CD4-positive, alpha-beta T cell treated with Interleukin-2 at 100 ng/mL for 4 hours (primary cell): Measurements from ENCODE around the gene NPAS3.

Experiments used
- DNase-seq: peaks from one replicate; pipeline ENCODE4 v3.0.0-alpha.2; 2020; ENCODE audit warnings: low spot score

NPAS3 gene

DNA sequence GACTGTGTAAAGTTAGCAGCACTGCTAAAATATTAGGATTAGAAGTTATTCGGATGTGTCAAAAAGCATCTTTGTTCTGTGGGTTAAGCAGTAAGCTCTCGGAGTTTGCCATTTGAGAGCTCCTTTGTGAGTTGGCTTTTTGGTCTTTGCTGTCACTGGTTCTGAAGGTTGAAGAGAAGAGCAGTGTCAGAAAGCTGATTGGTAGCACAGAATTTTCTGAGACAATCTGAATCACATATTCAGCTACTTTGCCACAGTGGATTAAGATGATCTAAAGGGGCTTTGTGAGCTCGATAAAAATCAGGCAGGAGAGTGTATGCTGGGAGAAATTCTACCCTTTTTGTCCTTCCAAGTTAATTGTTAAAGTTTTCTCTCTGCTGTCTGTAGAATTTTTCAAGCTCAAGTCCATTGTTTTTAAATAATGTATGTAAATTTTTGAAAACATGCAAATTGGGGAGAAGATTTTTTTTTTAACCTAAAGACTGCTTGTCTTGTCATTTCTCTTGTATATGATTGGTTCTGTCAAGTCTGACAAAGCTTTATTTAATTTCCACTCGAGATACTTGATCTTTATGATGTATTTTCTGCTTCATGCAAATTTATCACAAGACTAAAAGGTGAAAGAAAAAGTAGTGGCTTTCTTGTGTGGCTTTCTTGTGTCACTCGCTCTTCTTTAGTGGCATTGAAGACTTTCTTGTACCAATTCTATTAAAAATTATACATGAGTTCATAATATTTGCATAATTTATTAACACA, 704.9 kb downstream of the NPAS3 start:
- no peak for DNase-seq

DNA sequence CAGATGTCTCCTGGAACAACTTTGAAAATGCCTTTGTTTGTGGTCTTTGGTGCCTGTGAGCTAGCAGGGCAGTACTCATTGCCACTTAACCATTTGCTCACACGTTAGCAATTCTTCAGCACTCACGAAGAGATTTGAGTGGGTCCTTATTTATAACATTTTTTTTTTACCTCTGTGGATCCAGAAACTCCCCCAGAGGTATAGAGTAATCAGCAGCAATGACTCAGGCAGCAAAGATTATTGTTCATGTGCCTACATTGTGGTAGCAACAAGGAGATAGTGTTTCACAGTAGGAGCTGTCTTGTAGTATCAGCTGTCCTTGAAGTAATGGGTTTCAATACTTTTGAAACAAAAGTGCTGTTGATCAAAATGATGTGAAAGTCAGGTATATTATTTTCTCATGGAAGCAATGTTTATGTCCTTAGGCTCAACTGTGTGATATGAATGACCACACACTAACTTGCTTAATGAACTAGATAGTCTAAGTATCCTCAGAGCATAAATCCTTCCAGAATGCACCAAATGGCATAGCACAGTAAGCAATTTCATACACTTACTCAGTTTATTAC, 708.1 kb downstream of the NPAS3 start:
- no peak for DNase-seq

DNA sequence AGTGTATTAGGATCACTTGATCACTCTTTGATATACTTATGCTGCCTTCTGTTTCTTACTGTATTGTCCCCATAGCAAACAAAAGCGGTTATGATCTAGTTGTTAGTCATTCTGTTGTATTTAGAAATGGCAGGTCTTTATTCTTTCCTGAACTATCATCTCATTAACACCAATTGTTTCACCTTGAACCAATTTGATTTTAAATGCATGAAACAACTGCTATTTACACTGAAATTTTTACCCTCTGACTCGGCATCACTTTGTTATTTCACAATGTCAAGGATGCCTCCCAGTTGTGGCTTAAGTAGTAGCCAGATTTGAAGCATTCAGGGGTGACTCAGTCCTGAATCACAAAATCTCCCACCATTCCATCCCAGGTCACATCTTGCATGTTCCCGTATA, 708.7 kb downstream of the NPAS3 start:
- DNase-seq = no peak

DNA sequence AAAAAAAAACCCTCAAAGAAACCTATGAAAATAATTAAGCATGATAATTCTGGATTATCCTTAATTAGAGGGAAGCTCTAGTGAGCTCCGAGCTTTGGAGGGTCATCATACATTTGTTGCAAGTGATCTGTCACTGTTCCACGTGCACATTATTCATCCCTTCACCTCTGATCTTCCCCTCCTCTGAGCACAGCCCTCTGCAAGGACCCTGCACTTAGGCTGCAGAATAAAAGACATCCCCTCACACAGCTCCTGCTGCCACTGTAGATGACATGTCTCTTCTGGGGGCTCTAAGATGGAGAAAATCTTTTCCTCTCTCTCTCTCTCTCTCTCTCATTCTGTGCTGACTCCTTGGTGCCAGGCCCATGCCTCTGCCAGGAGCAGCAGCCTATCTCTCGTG, 711.8 kb downstream of the NPAS3 start:
- DNase-seq = no peak

DNA sequence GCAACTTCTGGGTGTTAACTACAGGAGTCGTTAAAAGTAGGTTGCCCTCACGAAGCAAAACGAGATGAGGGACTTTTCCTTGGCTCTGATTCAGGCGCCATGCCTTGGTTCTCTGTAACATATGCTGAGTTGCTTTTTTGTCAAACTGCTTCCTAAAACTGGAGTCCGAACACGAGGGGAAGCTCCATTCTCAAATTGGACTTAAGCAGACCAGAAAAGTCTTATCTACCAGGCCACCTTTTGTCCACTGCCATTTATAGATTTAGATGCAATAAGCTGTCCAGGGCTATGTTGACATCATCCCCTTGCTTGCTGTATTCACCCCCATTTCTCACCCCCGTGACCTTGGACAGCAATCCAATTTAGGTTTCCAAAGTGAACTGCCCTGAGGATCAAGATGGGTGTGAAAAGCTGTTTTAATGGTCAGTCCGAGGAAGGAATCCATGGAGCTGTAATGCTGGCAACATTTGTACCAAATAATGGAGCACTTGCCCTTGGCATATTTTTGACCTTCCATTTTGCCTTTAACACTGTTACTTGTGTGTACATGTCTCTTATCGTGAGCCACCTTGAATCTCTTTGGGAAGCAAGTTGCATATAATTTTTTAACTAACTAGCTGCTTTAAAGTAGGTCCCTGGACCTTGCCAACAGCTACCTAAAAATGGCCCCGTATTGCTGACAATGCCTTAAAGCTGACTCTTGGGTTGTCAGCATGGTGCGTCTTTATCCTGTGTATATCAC, 714.1 kb downstream of the NPAS3 start:
- no peak for DNase-seq

DNA sequence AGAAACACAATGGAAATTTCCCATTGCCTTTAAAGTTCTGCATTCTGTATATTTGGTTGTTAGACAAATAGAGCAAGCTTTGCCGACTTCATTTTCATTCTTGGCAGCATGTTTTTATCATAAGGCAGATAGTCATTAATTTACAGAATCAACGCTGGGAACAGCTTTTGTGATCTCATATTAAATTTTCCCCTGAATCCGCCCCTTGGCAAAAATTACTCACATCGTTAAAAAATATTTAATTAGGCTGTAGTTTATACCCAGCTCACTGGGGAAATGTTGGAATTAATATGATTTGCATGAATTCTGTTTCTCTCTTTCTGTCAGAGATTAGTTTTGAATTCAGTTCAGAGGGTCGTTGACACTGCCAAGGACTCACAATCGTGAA, 714.6 kb downstream of the NPAS3 start:
- DNase-seq = no peak

DNA sequence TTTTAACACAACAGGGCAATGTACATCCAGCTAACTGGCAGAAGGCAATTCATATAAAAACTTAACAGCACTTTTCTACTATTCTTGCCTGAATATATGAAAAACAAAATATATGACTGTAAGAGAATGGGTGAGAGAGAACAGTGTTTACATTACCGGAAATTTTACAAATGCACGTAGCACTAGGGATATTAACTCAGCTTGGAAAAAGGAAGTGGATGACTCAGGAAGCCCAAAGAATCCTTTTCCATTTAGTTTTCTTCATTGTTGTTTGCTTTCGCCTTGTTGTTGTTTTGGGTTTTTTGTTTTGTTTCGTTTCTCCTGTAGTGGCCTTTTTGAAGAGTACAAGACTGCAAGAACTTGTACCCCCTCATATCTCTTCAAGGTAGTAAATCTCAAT, 716.7 kb downstream of the NPAS3 start:
- no peak for DNase-seq

DNA sequence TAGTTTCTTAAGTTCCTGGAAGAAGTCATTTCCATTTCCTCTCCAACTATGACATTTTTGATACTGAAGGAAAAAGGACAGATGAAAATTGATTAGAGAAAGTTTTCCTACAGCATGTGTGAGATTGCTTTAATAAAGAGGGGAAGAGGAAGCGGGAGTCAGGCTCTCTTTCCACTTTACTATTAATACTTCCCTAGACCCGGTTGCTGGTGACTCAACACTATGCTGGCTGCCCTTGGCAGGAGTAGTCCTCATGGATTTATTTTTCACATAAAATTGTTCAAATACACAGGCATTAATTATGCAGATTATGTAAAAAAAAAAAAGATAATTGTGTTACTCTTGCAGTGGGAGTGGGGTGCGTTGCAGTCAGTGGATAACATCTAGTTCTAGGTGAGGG, 718.8 kb downstream of the NPAS3 start:
- no peak for DNase-seq

DNA sequence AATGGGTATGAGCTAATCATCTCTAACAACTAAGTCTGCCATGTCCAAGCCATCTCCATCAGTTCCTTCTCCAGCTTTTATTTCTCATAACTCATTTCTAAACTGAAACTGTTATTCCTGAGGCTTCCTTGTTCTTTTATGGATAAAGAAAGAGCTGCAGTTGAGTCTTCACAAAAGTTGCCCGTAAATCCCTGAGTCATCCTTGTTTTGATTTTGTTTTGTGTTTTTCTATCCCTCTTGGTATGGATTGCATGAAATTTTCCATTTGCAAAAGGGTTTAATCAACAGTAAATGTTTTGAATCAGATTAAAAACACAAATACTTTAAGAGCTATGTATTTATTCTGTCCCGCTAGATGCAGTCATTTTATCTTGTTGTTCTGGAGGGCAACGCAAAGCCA, 721.6 kb downstream of the NPAS3 start:
- DNase-seq = no peak

DNA sequence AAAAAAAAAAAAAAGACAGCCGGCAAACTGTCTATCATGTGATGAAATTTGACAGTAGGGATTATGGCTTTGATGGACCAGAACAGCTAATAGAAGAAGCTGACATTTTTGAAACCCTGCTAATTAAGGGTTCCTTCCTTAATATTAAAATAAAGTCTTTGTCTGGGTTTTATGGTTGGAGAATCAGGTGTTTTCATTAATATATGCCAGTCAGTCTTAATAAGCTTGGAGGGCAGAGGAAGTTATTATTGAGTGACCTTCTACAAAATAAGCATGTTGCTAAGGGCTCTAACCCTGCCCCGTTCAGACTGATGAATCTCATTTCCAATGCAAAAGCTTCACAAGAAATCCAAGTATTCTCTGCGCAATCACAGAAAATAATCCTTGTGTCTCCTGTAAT, 722.4 kb downstream of the NPAS3 start:
- DNase-seq = no peak

DNA sequence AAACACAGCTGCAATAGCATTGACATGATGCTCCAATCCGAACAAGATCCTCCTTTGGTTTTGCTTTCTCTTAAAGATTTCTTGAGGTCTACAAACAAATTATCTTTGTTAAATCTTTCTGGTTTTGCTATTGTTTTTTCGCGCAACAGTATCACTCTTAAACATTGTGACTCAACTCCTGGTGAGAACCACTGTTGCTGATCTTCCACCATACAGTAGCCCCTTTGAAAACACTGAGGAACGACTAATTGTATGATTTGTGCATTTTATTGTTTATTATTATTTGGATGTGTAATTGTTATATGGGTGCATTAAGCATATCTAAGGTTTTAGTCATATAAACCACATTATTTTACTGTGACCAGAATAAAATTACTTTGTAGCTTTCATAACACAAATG, 729.4 kb downstream of the NPAS3 start:
- DNase-seq = no peak

DNA sequence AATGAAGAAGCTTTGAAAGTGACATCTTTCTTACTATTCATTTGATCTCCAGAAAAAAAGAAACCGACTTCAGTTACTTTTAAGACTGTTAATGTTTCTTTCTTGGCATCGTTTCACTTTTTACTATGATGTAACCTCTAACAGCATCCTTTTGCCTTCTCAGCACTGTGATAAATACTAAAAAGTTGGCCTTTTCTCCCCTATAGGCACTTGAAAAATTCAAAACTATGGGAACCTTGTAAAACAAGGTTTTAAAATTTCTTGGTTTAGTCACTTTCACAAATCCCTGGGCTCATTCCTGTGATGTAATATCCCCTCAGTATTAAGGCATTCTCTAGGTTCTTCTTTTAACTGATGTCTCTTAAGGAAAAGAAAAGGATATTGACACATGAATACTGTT, 730.4 kb downstream of the NPAS3 start:
- DNase-seq = no peak

DNA sequence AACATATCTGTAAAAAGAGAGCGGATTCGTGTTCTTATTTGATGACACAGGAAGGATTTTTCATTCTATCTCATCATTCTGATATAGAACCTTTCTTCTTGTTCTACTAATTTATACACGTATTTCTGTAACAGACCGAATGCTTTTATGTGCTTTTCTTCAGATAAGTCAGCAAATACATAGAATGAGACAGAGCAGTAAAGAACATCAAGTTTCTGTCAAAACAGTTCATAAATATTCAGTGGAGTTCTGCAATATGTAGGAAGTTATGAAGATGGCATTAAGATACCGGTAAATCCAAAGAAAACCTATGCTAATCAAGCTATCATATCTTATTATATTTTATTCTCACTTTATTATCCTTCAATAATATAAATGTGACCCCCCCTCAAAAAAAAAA, 731.6 kb downstream of the NPAS3 start:
- no peak for DNase-seq

DNA sequence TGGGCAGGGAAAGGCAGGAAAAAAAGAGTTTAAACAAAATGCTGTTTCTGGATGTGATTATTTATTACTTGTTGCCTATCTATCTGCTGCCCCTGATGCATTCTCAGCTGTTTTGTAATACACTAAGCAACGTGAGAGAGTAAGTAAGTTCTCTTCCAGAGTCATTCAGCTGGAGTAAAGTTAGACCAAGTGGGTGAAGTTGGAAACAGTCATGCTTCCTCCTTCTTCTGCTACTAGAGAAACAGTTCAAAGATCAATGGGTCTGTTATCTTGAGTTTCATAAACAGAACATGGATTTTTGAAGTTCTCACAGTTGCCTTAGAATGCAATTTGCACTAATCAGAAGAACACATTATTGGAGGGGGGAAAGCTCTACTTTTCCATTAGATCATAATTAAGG, 732.9 kb downstream of the NPAS3 start:
- no peak for DNase-seq

DNA sequence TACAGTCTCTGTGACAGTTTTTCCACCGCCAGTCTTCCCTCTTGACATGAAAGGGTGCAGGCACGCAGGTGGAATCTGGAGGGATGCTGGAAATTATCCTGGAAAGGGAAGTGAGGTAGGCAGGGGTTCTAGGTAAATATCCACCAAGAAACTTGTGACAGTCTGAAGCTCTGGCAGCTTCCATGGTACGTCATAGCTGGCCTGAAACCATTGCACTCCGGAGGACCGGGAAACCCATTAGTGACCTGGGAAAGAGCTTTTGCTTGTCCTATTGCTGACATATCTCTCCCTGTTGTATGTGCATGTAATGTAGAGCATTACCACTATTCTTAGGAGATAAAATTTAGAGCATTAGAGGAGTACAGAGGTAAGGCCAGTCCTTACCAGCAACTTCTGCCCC, 736.2 kb downstream of the NPAS3 start:
- DNase-seq = no peak

DNA sequence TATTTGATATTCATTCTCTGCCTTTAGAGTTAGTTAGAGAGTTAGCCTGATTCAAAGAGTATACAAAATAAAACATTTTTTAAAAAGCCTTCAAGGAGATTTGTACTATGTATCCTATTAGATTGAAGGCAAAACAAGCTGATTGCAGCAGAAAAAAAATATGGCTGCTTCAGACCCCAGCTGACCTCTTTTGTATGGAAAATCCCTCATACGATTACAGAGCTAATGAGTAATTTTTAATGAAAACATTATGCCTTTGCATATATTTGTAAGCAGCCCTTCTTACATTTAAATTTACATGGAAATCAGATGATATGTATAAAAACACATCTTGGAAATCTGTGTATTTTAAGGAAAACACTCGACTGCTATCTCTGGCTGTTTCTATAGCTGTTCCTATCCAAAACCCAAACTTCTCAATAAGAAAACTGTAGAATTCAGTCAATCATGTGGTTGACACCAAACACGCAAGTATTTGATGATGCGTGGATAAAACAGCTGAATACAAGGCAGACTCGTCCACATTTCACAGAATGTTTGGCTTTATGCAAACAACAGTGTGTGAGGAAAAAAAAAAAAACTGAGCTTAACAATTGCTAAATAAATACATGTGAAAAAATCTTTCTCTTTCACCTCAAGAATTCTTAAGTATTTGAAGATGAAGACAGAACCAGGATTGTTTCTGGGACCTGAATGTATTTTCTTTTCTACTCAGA, 736.9 kb downstream of the NPAS3 start:
- no peak for DNase-seq

DNA sequence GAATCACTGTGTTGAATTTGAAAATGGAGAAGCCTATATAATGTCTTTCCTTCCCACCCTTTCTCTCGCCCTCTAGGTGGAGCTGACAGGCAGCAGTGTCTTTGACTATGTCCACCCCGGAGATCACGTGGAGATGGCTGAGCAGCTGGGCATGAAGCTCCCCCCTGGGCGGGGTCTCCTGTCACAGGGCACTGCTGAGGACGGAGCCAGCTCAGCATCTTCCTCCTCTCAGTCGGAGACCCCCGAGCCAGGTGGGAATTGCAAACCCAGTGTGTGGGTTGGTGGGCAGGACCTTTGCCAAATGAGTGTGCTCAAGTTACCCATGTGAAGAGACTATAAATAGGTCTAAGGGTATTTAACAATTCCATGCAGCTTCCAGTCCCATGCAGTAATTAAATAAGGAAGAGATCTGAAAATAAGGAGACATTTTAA, 737.5 kb downstream of the NPAS3 start:
- no peak for DNase-seq

DNA sequence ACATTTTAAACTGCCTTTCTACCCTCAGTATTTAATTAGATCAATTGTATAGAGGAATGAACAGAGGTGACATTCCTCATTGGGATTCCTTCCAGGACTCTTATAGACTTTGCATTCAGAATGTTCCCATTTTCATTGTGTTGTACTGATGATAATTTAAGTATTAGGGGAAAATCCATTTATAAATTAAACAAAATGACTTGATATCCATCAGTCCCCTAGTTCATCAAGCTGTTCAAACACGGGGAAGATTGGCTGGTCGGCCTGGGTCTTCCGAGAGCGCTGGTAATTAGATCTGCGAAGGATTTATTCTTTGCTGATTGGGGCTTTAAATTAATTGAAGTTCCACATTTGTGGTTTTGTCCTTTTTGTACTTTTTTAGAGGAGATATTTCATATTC, 738.2 kb downstream of the NPAS3 start:
- no peak for DNase-seq

DNA sequence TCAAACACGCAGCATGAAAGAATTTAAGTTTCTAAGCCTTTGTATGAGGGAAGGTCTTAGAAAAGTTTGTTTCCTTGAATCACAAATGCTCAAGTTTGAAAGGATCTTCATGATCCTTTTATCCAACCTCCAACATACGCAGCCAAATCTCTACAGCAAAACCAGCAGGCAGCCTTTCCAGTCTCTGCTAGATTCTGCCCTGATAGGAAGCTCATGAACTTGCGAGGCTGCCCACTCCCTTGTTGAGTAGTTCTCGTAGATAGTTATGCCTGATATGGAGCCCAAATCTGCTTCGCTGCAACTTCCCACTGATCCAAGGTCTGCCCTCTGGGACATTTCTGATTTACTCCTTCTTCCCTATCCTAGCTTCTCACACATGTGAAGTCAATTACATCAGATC, 739.3 kb downstream of the NPAS3 start:
- DNase-seq = no peak

DNA sequence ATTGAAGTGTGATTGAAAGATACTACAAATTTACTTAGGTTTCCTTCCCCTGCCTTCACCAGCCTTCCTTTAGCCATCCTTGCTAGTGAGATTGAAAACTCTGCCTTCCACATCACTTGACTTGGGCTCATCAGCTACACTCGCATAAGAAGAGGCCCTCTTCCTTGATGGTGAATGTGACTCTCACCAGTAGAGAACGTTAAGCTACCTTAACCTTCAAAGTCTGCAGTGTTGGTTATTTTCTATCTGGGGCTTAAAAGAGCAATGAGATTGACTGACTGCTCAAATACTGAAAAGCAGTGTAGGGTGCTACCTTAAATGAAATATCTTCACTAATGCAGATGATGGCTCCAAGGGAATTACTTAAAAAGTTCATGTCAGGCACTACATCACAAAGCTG, 740.3 kb downstream of the NPAS3 start:
- no peak for DNase-seq

DNA sequence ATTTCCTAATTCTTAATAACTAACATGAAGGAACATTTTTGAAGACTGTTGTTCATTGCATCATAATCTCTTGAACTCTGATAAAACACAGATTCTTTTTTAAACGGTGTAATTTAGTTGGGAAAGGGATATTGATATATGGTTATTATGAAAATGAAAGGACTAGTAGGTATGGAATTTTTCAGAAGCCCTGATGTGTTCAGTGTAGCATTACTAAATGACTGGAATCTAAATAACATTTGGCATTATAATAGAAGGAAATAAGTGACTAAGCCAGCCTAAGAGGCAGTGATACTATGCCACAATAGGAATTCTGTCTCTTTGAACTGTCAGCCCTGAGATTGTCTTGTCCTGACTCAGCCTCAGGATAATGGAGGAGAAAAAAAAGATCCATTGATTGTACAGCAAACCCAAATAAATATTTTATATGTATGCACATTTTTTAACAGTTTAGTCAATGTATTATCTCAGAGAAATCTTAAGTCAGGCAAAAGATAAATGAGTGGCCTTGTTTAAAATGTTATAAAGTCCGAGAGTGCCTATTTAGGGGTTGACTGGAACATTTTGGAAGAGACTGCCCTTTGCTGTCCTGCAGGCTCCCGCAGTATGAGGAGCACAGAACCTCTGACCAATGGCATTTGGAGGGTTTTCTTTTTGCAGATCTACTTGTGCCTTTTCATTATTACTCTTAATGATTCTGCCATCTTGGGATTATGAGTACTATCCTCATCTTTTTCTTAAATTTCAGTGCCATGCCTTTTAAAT, 741.0 kb downstream of the NPAS3 start:
- DNase-seq = no peak

DNA sequence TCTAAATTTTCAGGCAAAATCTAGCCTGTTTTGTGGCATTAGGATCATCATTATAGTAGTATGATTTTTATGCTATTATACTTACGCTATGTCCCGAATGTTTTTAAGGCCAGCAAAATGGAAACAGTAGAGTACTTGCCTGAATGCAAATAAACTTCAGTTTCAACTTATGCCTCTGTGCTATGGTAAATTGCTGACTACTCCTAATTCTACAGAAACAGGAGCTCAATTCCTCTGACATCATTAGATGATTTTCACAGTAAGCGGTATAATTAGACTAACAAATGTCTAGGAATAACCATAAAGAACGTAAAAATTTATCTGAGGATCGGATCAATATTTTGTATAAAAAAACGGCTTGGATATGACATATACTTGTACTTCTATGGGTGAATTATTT, 742.2 kb downstream of the NPAS3 start:
- DNase-seq = no peak
